ENCODE data around the gene LCOR. TPM values are rescaled to one million over a fixed set of nuclear protein-coding genes. Genes with fewer than 3 reads are reported as not detected.
A peak's percentile ranks its signal among the peaks of the same experiment; 100 is the strongest.

The LCOR gene
- total RNA-seq, 1 experiment from 2014 or later = 23.9 TPM

GRCh38 chr10:97037365-97038361, 205.6 kb downstream of the LCOR start (continued):
- TF ChIP-seq ZNF281 (CRISPR knock-in tag; IDR thresholded peaks at IDR 0.05) (no peak), SP1 (CRISPR knock-in tag; conservative IDR thresholded peaks at IDR 0.05) (no peak), TCF7 (CRISPR knock-in tag; IDR thresholded peaks at IDR 0.05; ENCODE audit: low read depth) (no peak), ERG (CRISPR knock-in tag; IDR thresholded peaks at IDR 0.05) (no peak), ZNF138 (CRISPR knock-in tag; conservative IDR thresholded peaks at IDR 0.05) (no peak), HMGXB4 (CRISPR knock-in tag; IDR thresholded peaks at IDR 0.05) (no peak), TEAD1 (CRISPR knock-in tag; IDR thresholded peaks at IDR 0.05) (peak; percentile 53; the same call in 1 of the 2 replicates), MXD4 (CRISPR knock-in tag; IDR thresholded peaks at IDR 0.05; ENCODE audit: borderline replicate concordance) (no peak)
- TF ChIP-seq, protein P1, sequence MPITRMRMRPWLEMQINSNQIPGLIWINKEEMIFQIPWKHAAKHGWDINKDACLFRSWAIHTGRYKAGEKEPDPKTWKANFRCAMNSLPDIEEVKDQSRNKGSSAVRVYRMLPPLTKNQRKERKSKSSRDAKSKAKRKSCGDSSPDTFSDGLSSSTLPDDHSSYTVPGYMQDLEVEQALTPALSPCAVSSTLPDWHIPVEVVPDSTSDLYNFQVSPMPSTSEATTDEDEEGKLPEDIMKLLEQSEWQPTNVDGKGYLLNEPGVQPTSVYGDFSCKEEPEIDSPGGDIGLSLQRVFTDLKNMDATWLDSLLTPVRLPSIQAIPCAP (CRISPR knock-in tag; IDR thresholded peaks at IDR 0.05) = no peak

DNA sequence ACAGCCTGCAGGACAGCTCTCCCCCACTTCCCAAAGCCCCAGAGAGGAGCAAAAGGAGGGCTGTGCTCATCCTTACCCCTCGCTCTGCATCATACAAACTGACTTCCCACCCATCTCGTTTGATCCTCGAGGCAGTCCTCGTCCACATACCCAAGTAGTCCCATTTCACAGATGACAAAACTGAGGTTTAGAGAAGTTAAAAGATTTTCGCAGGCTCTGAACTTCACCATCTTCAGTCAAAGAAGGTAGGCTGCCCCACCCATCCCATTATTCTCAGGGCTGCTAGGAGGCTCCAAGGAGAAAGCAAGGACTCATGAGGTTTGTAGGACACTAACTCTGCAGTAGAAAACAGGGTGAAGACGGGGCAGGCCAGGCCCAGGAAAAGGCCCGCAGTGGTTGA, 206.6 kb downstream of the LCOR start:
- TF ChIP-seq, protein P2, sequence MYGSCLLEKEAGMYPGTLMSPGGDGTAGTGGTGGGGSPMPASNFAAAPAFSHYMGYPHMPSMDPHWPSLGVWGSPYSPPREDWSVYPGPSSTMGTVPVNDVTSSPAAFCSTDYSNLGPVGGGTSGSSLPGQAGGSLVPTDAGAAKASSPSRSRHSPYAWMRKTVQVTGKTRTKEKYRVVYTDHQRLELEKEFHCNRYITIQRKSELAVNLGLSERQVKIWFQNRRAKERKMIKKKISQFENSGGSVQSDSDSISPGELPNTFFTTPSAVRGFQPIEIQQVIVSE (CRISPR knock-in tag; IDR thresholded peaks at IDR 0.05; ENCODE audit: borderline replicate concordance) = no peak
- TF ChIP-seq SOX15 (CRISPR knock-in tag; IDR thresholded peaks at IDR 0.05) (no peak), NFE2L1 (CRISPR knock-in tag; IDR thresholded peaks at IDR 0.05) (no peak), ETV6 (CRISPR knock-in tag; IDR thresholded peaks at IDR 0.05) (no peak), TEAD1 (CRISPR knock-in tag; IDR thresholded peaks at IDR 0.05) (no peak), ZMAT4 (CRISPR knock-in tag; IDR thresholded peaks at IDR 0.05) (no peak), NR2C2 (CRISPR knock-in tag; IDR thresholded peaks at IDR 0.05) (no peak), MAX (CRISPR knock-in tag; IDR thresholded peaks at IDR 0.05) (no peak)
- TF ChIP-seq, protein P3, sequence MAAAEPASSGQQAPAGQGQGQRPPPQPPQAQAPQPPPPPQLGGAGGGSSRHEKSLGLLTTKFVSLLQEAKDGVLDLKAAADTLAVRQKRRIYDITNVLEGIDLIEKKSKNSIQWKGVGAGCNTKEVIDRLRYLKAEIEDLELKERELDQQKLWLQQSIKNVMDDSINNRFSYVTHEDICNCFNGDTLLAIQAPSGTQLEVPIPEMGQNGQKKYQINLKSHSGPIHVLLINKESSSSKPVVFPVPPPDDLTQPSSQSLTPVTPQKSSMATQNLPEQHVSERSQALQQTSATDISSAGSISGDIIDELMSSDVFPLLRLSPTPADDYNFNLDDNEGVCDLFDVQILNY (CRISPR knock-in tag; IDR thresholded peaks at IDR 0.05) = no peak
- TF ChIP-seq, protein P1 (CRISPR knock-in tag; IDR thresholded peaks at IDR 0.05) = no peak
- TF ChIP-seq, protein P4, sequence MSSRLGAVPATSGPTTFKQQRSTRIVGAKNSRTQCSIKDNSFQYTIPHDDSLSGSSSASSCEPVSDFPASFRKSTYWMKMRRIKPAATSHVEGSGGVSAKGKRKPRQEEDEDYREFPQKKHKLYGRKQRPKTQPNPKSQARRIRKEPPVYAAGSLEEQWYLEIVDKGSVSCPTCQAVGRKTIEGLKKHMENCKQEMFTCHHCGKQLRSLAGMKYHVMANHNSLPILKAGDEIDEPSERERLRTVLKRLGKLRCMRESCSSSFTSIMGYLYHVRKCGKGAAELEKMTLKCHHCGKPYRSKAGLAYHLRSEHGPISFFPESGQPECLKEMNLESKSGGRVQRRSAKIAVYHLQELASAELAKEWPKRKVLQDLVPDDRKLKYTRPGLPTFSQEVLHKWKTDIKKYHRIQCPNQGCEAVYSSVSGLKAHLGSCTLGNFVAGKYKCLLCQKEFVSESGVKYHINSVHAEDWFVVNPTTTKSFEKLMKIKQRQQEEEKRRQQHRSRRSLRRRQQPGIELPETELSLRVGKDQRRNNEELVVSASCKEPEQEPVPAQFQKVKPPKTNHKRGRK (CRISPR knock-in tag; IDR thresholded peaks at IDR 0.05; ENCODE audit: borderline replicate concordance) = no peak
- no peak overlapping the region for H3K27ac Mint-ChIP-seq
- ChIA-PET CTCF (interaction anchor here (0.7 to 5.7 kb wide), 14 partner anchors 9 to 664 kb away, joined by 3 to 98 read pairs (median 20); no protein-coding TSS in a partner anchor), POLR2A (no interaction called here)
- DNase-seq (ENCODE audit: low spot score) (no peak), ATAC-seq (no peak)
- H3K27me3 Mint-ChIP-seq (ENCODE audit: low read depth) = peaks cover 5% of the 10 kb centered on the region
- no peaks in the 10 kb centered on the region for H3K9me3 Mint-ChIP-seq
- peaks cover 18% of the 10 kb centered on the region for H3K4me1 Mint-ChIP-seq
- H3K36me3 Mint-ChIP-seq = no peaks in the 10 kb centered on the region
- no peak overlapping the region for H3K4me3 Mint-ChIP-seq
